PFSK-1 (cell line): ENCODE results near the gene VASH1.

Source experiments
- REST ChIP-seq, 2 experiments: IDR thresholded peaks; 2 replicates each; pipeline versions ENCODE4 v1.6.1 to v1.8.0; 2011 to 2012; ENCODE audit warnings: low read depth in 2 of 2, low read length in 2 of 2, control low read depth in 1 of 2, inconsistent platforms in 1 of 2, mild to moderate bottlenecking in 1 of 2, moderate library complexity in 1 of 2; ENCODE audit not compliant: insufficient read depth in 1 of 2
- TAF1 ChIP-seq: IDR thresholded peaks from 2 replicates; pipeline ENCODE4 v1.6.1; 2012; ENCODE audit warnings: low read length, control low read depth, borderline replicate concordance; ENCODE audit not compliant: insufficient read depth

- TF ChIP-seq TAF1 (no peak), REST (IDR thresholded peaks at IDR 0.05; ENCODE audit: insufficient read depth in 1 of 2, low read depth in 2 of 2, low read length in 2 of 2) (no peak)
These were observed 20.2 kb upstream of the VASH1 start for GRCh38 chr14:76741074-76741473.
